ENCODE measurements around the gene RETREG3. TPM values are rescaled to one million over a fixed set of nuclear protein-coding genes. Genes with fewer than 3 reads are reported as not detected.

The RETREG3 gene
- total and polyA plus RNA-seq, 10 donors: 20.3 to 87.5 (median 77.1) TPM

DNA sequence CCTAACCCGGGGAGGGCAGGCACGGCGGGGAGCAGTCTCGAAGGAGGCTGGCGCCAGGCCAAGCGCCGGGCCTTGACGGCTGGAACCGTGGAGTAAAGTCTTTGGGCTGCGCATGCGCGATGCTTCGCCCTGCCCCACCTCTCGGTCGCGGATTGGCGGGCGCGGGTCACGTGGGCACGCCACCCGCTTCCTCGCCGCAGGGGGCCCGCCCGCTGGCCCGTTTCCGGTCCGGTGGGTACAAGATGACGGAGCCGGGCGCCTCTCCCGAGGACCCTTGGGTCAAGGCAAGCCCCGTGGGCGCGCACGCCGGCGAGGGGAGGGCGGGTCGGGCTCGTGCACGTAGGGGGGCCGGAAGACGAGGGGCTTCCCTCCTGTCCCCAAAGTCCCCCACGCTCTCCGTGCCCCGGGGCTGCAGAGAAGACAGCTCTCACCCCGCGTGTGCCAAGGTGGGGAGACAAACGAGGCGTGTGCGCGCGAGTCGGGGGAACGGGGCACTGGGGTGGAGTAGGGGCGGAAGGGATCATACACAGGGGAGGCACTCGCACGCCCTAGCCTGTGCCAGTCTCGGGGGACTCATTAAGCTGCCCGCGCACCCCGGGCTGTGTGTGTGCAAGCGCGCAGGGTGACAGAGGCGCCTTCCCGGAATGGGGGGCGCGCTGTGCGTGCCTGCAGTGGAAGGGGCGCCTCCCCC is 42.1 kb downstream of the RETREG3 start, which contains the start of gene MLX:
Gene MLX (plus strand): TSS at position 218 of the 691 bp plus-strand sequence. CDS start 25 bp downstream, at position 243.
- TF ChIP-seq, protein P1, sequence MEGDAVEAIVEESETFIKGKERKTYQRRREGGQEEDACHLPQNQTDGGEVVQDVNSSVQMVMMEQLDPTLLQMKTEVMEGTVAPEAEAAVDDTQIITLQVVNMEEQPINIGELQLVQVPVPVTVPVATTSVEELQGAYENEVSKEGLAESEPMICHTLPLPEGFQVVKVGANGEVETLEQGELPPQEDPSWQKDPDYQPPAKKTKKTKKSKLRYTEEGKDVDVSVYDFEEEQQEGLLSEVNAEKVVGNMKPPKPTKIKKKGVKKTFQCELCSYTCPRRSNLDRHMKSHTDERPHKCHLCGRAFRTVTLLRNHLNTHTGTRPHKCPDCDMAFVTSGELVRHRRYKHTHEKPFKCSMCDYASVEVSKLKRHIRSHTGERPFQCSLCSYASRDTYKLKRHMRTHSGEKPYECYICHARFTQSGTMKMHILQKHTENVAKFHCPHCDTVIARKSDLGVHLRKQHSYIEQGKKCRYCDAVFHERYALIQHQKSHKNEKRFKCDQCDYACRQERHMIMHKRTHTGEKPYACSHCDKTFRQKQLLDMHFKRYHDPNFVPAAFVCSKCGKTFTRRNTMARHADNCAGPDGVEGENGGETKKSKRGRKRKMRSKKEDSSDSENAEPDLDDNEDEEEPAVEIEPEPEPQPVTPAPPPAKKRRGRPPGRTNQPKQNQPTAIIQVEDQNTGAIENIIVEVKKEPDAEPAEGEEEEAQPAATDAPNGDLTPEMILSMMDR (IDR thresholded peaks at IDR 0.05 in 8 of 11, conservative IDR thresholded peaks at IDR 0.05 in 3 of 11): peak in 1 of 11 experiments; percentile 20
- TF ChIP-seq POLR2A (IDR thresholded peaks at IDR 0.05) (peak in 1 of 3 donors; percentile 24), POLR2AphosphoS5 (IDR thresholded peaks at IDR 0.05) (peak; percentile 90 to 96 (median 92))
- peaks cover 34 to 83% (median 65%) of the 10 kb centered on the region in 6 donors for H3K4me1 ChIP-seq
- H3K27me3 ChIP-seq (replicated peaks in 1 of 7): no peaks in the 10 kb centered on the region
- intact Hi-C loops (cut with DNase I; ENCODE audit: low total_unique reads): no loop called here
- H3K27ac ChIP-seq: peak within 1 kb of the TSS; percentile 90 to 98 (median 96)
- peak; percentile 98 for DNase-seq
- H3K4me3 ChIP-seq: peak within 1 kb of the TSS; percentile 69 to 98 (median 89)
- peaks cover 0 to 75% (median 58%) of the 10 kb centered on the region in 6 donors for H3K36me3 ChIP-seq
- H3K9me3 ChIP-seq: no peaks in the 10 kb centered on the region
- 0 to 1% (median 0%) methylated on average over 38 to 72 of the region's 72 CpGs for WGBS, 5 donors

DNA sequence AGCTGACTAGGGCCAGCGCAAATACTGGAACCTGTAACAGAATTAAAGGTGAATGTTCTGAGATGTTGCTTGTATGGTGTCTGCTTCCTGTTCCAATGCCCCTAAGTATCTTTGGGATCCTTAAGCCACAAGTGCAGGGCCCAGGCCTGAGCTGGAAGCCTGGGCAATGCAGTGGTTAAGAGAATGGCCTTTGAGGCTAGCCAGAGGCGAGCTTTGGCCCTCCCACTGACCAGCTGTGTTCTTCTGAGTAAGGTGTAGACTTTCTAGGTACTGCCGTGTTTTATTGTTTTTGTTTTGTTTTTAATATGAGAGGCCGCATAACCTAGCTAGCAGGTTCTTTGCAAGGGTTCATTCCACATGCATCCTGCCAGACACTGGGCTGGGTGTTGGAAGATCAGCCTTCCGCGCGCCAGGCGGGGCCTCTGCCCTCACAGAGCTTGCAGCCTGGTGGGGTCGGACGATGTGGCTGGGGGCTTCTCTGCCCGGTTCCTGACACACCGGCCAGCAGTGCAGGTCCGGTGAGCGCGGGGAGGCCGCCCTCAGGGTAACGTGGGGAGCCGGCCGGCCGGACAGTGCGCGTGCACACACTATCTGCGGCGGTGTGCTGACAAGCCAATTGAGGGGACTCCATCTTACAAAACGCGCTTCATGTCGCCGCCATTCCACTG is 42.8 kb downstream of the RETREG3 start:
- no peak for DNase-seq
- H3K27me3 ChIP-seq (replicated peaks in 1 of 7): no peaks in the 10 kb centered on the region
- peaks cover 0 to 68% (median 51%) of the 10 kb centered on the region in 6 donors for H3K36me3 ChIP-seq

GRCh38 chr17:42565523-42566214 is 43.5 kb downstream of the RETREG3 start:
- Histone ChIP-seq H3K4me3 (peak overlapping the region in 2 of 8 donors; percentile 92 to 98), H3K36me3 (peaks cover 0 to 61% (median 45%) of the 10 kb centered on the region in 6 donors), H3K27me3 (replicated peaks in 1 of 7) (no peaks in the 10 kb centered on the region), H3K9me3 (no peaks in the 10 kb centered on the region), H3K4me1 (peaks cover 39 to 92% (median 68%) of the 10 kb centered on the region in 6 donors), H3K27ac (peak overlapping the region in 6 of 8 donors; percentile 92 to 98 (median 96))
- WGBS, 5 donors: 88 to 93% (median 90%) methylated on average over 14 to 16 of the region's 16 CpGs
- no peak for DNase-seq
- peak in 1 of 3 donors; percentile 16 for TF ChIP-seq POLR2AphosphoS5 (IDR thresholded peaks at IDR 0.05)
- TF ChIP-seq, protein P1 (IDR thresholded peaks at IDR 0.05 in 8 of 11, conservative IDR thresholded peaks at IDR 0.05 in 3 of 11): no peak
- intact Hi-C loops (cut with DNase I; ENCODE audit: low total_unique reads): no loop called here

More for the DNA sequence above, 42.8 kb downstream of the RETREG3 start:
- peaks cover 36 to 86% (median 66%) of the 10 kb centered on the region in 6 donors for H3K4me1 ChIP-seq
- H3K9me3 ChIP-seq: no peaks in the 10 kb centered on the region
- H3K4me3 ChIP-seq: peak overlapping the region; percentile 69 to 98 (median 89)
- intact Hi-C loops (cut with DNase I; ENCODE audit: low total_unique reads): no loop called here
- 48 to 78% (median 50%) methylated on average over 8 to 28 of the region's 28 CpGs for WGBS, 5 donors
- TF ChIP-seq, protein P1 (IDR thresholded peaks at IDR 0.05 in 8 of 11, conservative IDR thresholded peaks at IDR 0.05 in 3 of 11): no peak
- TF ChIP-seq POLR2A (IDR thresholded peaks at IDR 0.05) (no peak), POLR2AphosphoS5 (IDR thresholded peaks at IDR 0.05) (no peak)
- peak overlapping the region; percentile 90 to 98 (median 96) for H3K27ac ChIP-seq
